ENCODE measurements around the gene MED14. TPM values are rescaled to one million over a fixed set of nuclear protein-coding genes. Genes with fewer than 3 reads are reported as not detected.
A peak's percentile ranks its signal among the peaks of the same experiment; 100 is the strongest.

Gene MED14
- total RNA-seq, 1 donor from 2014 or later, result 32.6 TPM

- Histone ChIP-seq H3K4me1 (no peaks in the 10 kb centered on the region), H3K4me3 (no peak overlapping the region), H3K27me3 (ENCODE audit: low read depth) (no peaks in the 10 kb centered on the region), H3K9me3 (no peaks in the 10 kb centered on the region), H3K27ac (no peak overlapping the region), H3K36me3 (peaks cover 5% of the 10 kb centered on the region)
- TF ChIP-seq CTCF (IDR thresholded peaks at IDR 0.05), result no peak
- intact Hi-C loops (cut with DNase I), result no loop called here
- DNase-seq, result no peak
- ATAC-seq, result peak; percentile 69 to 73
Observed at GRCh38 chrX:40720339-40720738, 15.0 kb downstream of the MED14 start.

- H3K4me3 ChIP-seq, result no peak overlapping the region
- intact Hi-C loops (cut with DNase I), result no loop called here
- TF ChIP-seq CTCF (IDR thresholded peaks at IDR 0.05), result no peak
- DNase-seq (no peak), ATAC-seq (no peak)
- H3K4me1 ChIP-seq, result no peaks in the 10 kb centered on the region
- H3K36me3 ChIP-seq, result peaks cover 5% of the 10 kb centered on the region
- H3K27ac ChIP-seq, result no peak overlapping the region
- no peaks in the 10 kb centered on the region for H3K27me3 ChIP-seq (ENCODE audit: low read depth)
- H3K9me3 ChIP-seq, result no peaks in the 10 kb centered on the region
Observed at GRCh38 chrX:40719731-40720130, 15.6 kb downstream of the MED14 start.

GRCh38 chrX:40719218-40719617 lies 16.1 kb downstream of the MED14 start:
- no peak overlapping the region for H3K27ac ChIP-seq
- H3K4me1 ChIP-seq, result no peaks in the 10 kb centered on the region
- no peak overlapping the region for H3K4me3 ChIP-seq
- TF ChIP-seq CTCF (IDR thresholded peaks at IDR 0.05), result no peak
- ATAC-seq (no peak), DNase-seq (no peak)
- H3K27me3 ChIP-seq (ENCODE audit: low read depth), result no peaks in the 10 kb centered on the region
- no peaks in the 10 kb centered on the region for H3K9me3 ChIP-seq
- H3K36me3 ChIP-seq, result peaks cover 5% of the 10 kb centered on the region
- intact Hi-C loops (cut with DNase I), result no loop called here

- DNase-seq (no peak), ATAC-seq (no peak)
- H3K4me3 ChIP-seq, result no peak overlapping the region
- TF ChIP-seq CTCF (IDR thresholded peaks at IDR 0.05), result no peak
- H3K4me1 ChIP-seq, result no peaks in the 10 kb centered on the region
- no peaks in the 10 kb centered on the region for H3K27me3 ChIP-seq (ENCODE audit: low read depth)
- H3K9me3 ChIP-seq, result no peaks in the 10 kb centered on the region
- intact Hi-C loops (cut with DNase I), result no loop called here
- no peak overlapping the region for H3K27ac ChIP-seq
- peaks cover 83% of the 10 kb centered on the region for H3K36me3 ChIP-seq
Observed at GRCh38 chrX:40709395-40709794, 25.9 kb downstream of the MED14 start.

GRCh38 chrX:40705658-40706312 lies 29.6 kb downstream of the MED14 start:
- H3K27ac ChIP-seq, result no peak overlapping the region
- ATAC-seq, result no peak
- H3K9me3 ChIP-seq, result no peaks in the 10 kb centered on the region
- TF ChIP-seq CTCF (IDR thresholded peaks at IDR 0.05), result no peak
- H3K27me3 ChIP-seq (ENCODE audit: low read depth), result no peaks in the 10 kb centered on the region
- no peak overlapping the region for H3K4me3 ChIP-seq
- H3K4me1 ChIP-seq, result no peaks in the 10 kb centered on the region
- peaks cover 80% of the 10 kb centered on the region for H3K36me3 ChIP-seq
- DNase-seq, result no peak
- intact Hi-C loops (cut with DNase I), result no loop called here

Data from lower lobe of right lung (tissue), 2 donors.